GM21381 (cell line): ENCODE data around the gene UTP25.
"Not testable (repeated sequence)": the region's sequence is repeated elsewhere in the genome, so short reads cannot be mapped to it uniquely, and the experiment has no call there.

Source experiments
- ATAC-seq: cut with Tn5 transposase; IDR thresholded peaks from one replicate; pipeline ENCODE4 v1.9.1; 2021; ENCODE audit warnings: mild to moderate bottlenecking, moderate library complexity; ENCODE audit not compliant: unreplicated experiment

The UTP25 gene

GRCh38 chr1:209889077-209889418 lies 61.3 kb downstream of the UTP25 start:
- no peak for ATAC-seq

GRCh38 chr1:209890641-209891330 lies 63.0 kb downstream of the UTP25 start:
- ATAC-seq, result no peak

DNA sequence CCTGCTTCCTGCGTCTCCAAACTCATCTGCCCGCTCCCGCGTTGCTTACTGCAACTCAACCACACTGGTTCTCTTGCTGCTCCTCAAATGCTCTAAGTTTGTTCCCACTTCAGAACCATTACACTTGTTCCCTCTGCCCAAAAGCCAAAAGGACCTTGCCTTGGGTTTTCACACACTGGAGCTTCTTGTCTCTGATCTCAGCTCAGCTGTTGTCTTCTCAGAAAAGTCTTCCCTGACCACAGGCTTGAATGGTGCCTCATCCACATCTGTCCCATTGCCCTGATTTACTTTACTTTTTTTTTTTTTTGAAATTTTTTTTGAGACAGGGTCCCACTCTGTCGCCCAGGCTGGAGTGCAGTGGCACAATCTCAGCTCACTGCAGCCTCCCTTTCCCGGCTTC lies 66.0 kb downstream of the UTP25 start:
- ATAC-seq, result no peak

DNA sequence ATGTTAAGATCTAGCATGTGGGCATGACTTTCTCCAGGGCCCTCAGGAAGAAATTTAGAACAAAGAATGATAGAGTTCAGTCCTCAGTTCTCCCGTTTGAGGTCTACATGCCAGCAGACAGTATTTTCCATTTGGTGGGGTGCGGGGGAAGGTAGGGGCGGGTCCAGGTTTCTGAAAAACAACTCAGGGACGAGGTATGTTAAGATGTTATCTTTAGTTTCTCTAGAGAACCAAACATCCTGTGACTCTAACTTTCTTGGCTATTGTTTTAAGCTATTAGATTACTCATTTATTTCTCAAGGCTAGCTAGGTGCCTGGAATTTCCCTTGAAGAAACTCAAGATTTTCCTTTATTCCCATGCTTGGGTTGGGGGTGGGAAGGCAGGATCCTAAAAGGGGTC lies 67.9 kb downstream of the UTP25 start:
- ATAC-seq, result no peak

DNA sequence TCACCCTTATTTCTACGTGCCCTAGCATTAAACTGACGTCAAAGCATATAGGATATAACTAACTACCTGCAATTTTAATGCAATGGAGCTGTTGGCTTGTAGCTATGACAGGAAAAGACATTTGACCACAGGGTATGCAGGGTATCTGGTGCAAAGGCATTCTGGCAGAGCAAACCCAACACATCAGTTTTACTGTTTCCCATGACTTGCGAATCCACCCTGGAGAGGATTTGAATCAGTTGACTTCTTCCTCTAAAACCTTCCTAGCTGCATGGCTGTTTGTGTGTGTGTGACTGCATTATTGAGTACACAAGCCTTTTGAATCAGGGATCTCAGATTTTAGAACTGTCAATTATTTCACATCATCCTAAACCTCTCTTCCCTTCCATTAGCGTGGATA lies 68.6 kb downstream of the UTP25 start:
- ATAC-seq, result no peak

- ATAC-seq, result not testable (repeated sequence)
Observed at GRCh38 chr1:209898271-209898670, 70.5 kb downstream of the UTP25 start.

DNA sequence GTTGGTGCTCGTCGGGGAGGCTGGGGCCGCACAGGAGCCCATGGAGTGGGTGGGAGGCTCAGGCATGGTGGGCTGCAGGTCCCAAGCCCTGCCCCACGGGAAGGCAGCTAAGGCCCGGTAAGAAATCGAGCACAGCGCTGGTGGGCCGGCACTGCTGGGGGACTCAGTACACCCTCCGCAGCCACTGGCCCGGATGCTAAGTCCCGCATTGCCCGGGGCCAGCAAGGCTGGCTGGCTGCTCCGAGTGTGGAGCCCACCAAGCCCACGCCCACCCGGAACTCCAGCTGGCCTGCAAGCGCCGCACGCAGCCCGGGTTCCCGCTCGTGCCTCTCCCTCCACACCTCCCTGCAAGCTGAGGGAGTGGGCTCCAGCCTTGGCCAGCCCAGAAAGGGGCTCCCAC lies 71.1 kb downstream of the UTP25 start:
- ATAC-seq, result not testable (repeated sequence)

DNA sequence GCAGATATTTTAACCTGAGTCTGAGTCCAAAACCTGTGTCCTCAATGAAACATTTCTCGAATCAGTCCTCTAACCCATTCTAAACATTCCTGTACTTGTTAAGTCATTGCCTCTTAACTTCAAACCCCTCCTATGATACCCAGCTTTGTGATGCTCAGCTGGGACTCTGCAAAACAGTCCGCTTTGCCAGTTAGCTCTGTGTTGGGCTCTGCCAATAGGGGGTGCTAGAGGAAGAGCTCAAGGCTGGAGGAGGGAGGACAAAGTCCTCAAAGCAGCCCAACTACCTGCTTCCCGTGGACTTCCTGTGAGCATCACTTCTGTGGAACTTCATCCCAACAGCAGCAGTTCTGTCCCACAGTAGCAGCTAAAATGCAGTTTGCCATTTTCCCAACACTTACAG lies 72.2 kb downstream of the UTP25 start:
- peak; percentile 71 for ATAC-seq

GRCh38 chr1:209900734-209901133 lies 73.0 kb downstream of the UTP25 start:
- ATAC-seq, result no peak

DNA sequence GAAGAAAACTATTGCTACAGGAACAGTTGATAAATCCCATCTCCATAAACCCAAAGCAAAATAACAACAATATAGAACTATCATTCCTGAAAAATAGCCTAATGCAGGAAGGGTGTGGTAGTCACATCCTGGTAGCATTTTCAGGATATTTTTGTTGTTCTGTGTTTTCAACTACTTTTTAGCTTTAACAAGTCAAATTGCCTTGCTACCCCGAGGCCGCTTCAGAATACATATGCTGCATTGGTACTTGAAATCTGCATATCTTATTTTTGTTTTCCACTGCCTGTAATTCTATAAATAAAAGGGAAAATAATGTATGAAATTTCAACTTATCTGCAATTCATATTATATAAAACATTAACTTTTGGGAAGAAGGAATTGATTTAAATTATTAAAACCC lies 73.4 kb downstream of the UTP25 start:
- ATAC-seq, result no peak

DNA sequence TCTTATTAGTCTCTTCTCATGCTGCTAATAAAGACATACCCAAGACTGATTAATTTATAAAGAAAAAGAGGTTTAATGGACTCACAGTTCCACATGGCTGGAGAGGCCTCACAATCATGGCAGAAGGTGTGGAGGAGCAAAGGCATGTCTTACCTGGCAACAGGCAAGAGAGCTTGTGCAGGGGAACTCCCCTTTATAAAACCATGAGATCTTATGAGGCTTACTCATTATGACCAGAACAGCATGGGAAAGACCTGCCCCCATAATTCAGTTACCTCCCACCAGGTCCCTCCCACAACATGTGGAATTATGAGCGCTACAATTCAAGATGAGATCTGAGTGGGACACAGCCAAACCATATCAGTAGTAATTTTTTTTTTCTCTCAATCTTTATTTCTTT lies 77.0 kb downstream of the UTP25 start:
- not testable (repeated sequence) for ATAC-seq
